ENCODE results near the gene ITPK1. TPM values are rescaled to one million over a fixed set of nuclear protein-coding genes. Genes with fewer than 3 reads are reported as not detected.

The ITPK1 gene
- total RNA-seq, 1 experiment from 2014 or later: 25.9 TPM

- no peaks in the 10 kb centered on the region for H3K27me3 ChIP-seq (ENCODE audit: control insufficient read depth, insufficient read depth, low read length)
- ChIA-PET POLR2A (no interaction called here), CTCF (no interaction called here)
- no peaks in the 10 kb centered on the region for H3K36me3 ChIP-seq (ENCODE audit: control insufficient read depth, insufficient read depth, low read length)
- no peak for DNase-seq (ENCODE audit: low read depth, low spot score)
- in situ Hi-C loops (cut with HindIII; ENCODE audit: low pct_unique_long_range_greater_than_20kb, low sequenced_read_pairs): no loop called here
- peaks cover 9% of the 10 kb centered on the region for H3K4me1 ChIP-seq (ENCODE audit: control insufficient read depth, insufficient read depth, low read length)
- intact Hi-C loops (cut with micrococcal nuclease; ENCODE audit: unreplicated experiment): no loop called here
- no peak overlapping the region for H3K4me3 ChIP-seq (ENCODE audit: low read depth in 2 of 2, low read length in 2 of 2)
- H3K27ac ChIP-seq (ENCODE audit: low read length): no peak overlapping the region
- no peaks in the 10 kb centered on the region for H3K9me3 ChIP-seq (ENCODE audit: control insufficient read depth, insufficient read depth, low read depth, low read length)
- no TSS peak for BruUV-seq (replicated peaks)
- ATAC-seq: no peak
- TF ChIP-seq REST (IDR thresholded peaks at IDR 0.05; ENCODE audit: insufficient read depth in 1 of 2, low read depth in 2 of 2, low read length in 1 of 2): no peak
- TF ChIP-seq TCF7L2 (IDR thresholded peaks at IDR 0.05; ENCODE audit: low read depth, low read length): no peak
- TF ChIP-seq, protein P1, sequence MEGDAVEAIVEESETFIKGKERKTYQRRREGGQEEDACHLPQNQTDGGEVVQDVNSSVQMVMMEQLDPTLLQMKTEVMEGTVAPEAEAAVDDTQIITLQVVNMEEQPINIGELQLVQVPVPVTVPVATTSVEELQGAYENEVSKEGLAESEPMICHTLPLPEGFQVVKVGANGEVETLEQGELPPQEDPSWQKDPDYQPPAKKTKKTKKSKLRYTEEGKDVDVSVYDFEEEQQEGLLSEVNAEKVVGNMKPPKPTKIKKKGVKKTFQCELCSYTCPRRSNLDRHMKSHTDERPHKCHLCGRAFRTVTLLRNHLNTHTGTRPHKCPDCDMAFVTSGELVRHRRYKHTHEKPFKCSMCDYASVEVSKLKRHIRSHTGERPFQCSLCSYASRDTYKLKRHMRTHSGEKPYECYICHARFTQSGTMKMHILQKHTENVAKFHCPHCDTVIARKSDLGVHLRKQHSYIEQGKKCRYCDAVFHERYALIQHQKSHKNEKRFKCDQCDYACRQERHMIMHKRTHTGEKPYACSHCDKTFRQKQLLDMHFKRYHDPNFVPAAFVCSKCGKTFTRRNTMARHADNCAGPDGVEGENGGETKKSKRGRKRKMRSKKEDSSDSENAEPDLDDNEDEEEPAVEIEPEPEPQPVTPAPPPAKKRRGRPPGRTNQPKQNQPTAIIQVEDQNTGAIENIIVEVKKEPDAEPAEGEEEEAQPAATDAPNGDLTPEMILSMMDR (IDR thresholded peaks at IDR 0.05): no peak
- no peak for TF ChIP-seq SIN3A (IDR thresholded peaks at IDR 0.05; ENCODE audit: borderline replicate concordance, insufficient read depth, low read depth, low read length)
- TF ChIP-seq POLR2AphosphoS5 (IDR thresholded peaks at IDR 0.05; ENCODE audit: low read depth, low read length): no peak
Observed at GRCh38 chr14:93060841-93061240, 54.9 kb downstream of the ITPK1 start.

DNA sequence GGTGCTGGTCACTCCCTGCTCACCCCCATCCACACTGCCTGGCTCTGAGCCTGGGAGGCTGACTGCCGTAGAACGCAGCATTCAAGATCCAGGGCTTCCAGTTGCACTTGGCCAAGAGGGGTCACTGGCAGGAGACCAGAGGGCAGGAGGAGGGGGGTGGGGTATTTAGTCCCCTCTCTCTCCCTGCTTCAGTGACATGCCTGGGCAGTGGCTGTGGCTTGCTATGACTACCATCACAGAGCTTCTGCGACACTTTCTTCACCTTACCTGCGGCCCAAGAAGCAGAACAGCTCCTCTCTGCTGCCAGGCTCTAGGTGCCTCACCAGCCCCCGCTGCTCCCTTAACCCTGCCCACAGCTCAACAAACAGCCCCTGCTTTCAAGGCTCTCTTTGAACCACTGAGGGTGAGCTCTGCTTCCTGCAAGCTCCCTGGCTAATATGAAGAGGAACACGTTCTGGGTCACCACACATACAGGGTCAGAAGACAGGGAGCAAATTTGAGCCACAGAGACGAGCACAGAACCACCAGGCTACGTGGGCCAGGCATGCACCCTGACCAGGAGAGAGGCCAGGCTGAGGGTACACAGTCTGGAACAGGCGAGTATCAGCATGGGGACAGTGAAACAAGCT is 55.7 kb downstream of the ITPK1 start:
- no peak overlapping the region for H3K27ac ChIP-seq (ENCODE audit: low read length)
- H3K9me3 ChIP-seq (ENCODE audit: control insufficient read depth, insufficient read depth, low read depth, low read length): no peaks in the 10 kb centered on the region
- no peaks in the 10 kb centered on the region for H3K27me3 ChIP-seq (ENCODE audit: control insufficient read depth, insufficient read depth, low read length)
- ATAC-seq (peak; percentile 60), DNase-seq (ENCODE audit: low read depth, low spot score) (no peak)
- in situ Hi-C loops (cut with HindIII; ENCODE audit: low pct_unique_long_range_greater_than_20kb, low sequenced_read_pairs): no loop called here
- no TSS peak for BruUV-seq (replicated peaks)
- CTCF ChIA-PET: no interaction called here
- peaks cover 9% of the 10 kb centered on the region for H3K4me1 ChIP-seq (ENCODE audit: control insufficient read depth, insufficient read depth, low read length)
- H3K4me3 ChIP-seq (ENCODE audit: low read depth in 2 of 2, low read length in 2 of 2): no peak overlapping the region
- H3K36me3 ChIP-seq (ENCODE audit: control insufficient read depth, insufficient read depth, low read length): no peaks in the 10 kb centered on the region
- intact Hi-C loops (cut with micrococcal nuclease; ENCODE audit: unreplicated experiment): no loop called here
- TF ChIP-seq POLR2AphosphoS5 (IDR thresholded peaks at IDR 0.05; ENCODE audit: low read depth, low read length) (no peak), TCF7L2 (IDR thresholded peaks at IDR 0.05; ENCODE audit: low read depth, low read length) (no peak), REST (IDR thresholded peaks at IDR 0.05; ENCODE audit: insufficient read depth in 1 of 2, low read depth in 2 of 2, low read length in 1 of 2) (no peak), SIN3A (IDR thresholded peaks at IDR 0.05; ENCODE audit: borderline replicate concordance, insufficient read depth, low read depth, low read length) (no peak)
- TF ChIP-seq, protein P1 (IDR thresholded peaks at IDR 0.05): no peak
- POLR2A ChIA-PET: no interaction called here

Data from Panc1 (cell line).